Activated CD4-positive, alpha-beta T cell treated with anti-CD3 and anti-CD28 coated beads for 1 hour (primary cell): ENCODE results near the gene ZNF883.
"Not testable (repeated sequence)": the region's sequence is repeated elsewhere in the genome, so short reads cannot be mapped to it uniquely, and the experiment has no call there.

ENCODE experiments used
- DNase-seq: peaks from one replicate; pipeline ENCODE4 v3.0.0-alpha.2; 2020

The ZNF883 gene

GRCh38 chr9:113011911-113012381 is at the start of gene ZNF883:
Gene ZNF883, minus strand, starts transcription at chr9:113012192.
- DNase-seq: no peak

- not testable (repeated sequence) for DNase-seq
These were observed 49.3 kb upstream of the ZNF883 start for GRCh38 chr9:113061072-113061850.

GRCh38 chr9:113059581-113060284 is 47.7 kb upstream of the ZNF883 start:
- not testable (repeated sequence) for DNase-seq

- no peak for DNase-seq
These were observed 45.2 kb upstream of the ZNF883 start for GRCh38 chr9:113057193-113057592.

- DNase-seq: peak; percentile 57
These were observed 44.5 kb upstream of the ZNF883 start, which contains the start of gene ZFP37 for GRCh38 chr9:113056191-113057106. Gene ZFP37, minus strand, starts transcription at chr9:113056724. Its CDS starts 36 bp downstream, at chr9:113056688.

- no peak for DNase-seq
These were observed 31.1 kb upstream of the ZNF883 start for GRCh38 chr9:113042884-113043657.

GRCh38 chr9:113026200-113026599 is 14.2 kb upstream of the ZNF883 start:
- no peak for DNase-seq

- DNase-seq: no peak
These were observed 6.3 kb upstream of the ZNF883 start for GRCh38 chr9:113018247-113018646.

- DNase-seq: no peak
These were observed 500 bp upstream of the ZNF883 start for GRCh38 chr9:113012492-113012891.

GRCh38 chr9:113005777-113006176 is 6.2 kb downstream of the ZNF883 start:
- no peak for DNase-seq

GRCh38 chr9:112997236-112997941 is 14.6 kb downstream of the ZNF883 start:
- no peak for DNase-seq

- no peak for DNase-seq
These were observed 40.6 kb downstream of the ZNF883 start for GRCh38 chr9:112971415-112971814.

- DNase-seq: no peak
These were observed 41.1 kb downstream of the ZNF883 start for GRCh38 chr9:112970939-112971338.

GRCh38 chr9:112969730-112970129 is 42.3 kb downstream of the ZNF883 start:
- no peak for DNase-seq

GRCh38 chr9:112955550-112955949 is 56.4 kb downstream of the ZNF883 start:
- no peak for DNase-seq

- DNase-seq: no peak
These were observed 66.3 kb downstream of the ZNF883 start for GRCh38 chr9:112945620-112946208.

- no peak for DNase-seq
These were observed 72.6 kb downstream of the ZNF883 start for GRCh38 chr9:112939418-112939817.

GRCh38 chr9:112933696-112934095 is 78.3 kb downstream of the ZNF883 start:
- no peak for DNase-seq

- DNase-seq: no peak
These were observed 86.8 kb downstream of the ZNF883 start for GRCh38 chr9:112925058-112925641.

- DNase-seq: no peak
These were observed 90.4 kb downstream of the ZNF883 start for GRCh38 chr9:112921549-112921948.

GRCh38 chr9:112917987-112918362 is 94.0 kb downstream of the ZNF883 start:
- no peak for DNase-seq
